ENCODE data around the gene THSD8. TPM values are rescaled to one million over a fixed set of nuclear protein-coding genes. Genes with fewer than 3 reads are reported as not detected.
A peak's percentile ranks its signal among the peaks of the same experiment; 100 is the strongest.

THSD8 gene
- total RNA-seq, 1 experiment from 2014 or later: 45.8 TPM

DNA sequence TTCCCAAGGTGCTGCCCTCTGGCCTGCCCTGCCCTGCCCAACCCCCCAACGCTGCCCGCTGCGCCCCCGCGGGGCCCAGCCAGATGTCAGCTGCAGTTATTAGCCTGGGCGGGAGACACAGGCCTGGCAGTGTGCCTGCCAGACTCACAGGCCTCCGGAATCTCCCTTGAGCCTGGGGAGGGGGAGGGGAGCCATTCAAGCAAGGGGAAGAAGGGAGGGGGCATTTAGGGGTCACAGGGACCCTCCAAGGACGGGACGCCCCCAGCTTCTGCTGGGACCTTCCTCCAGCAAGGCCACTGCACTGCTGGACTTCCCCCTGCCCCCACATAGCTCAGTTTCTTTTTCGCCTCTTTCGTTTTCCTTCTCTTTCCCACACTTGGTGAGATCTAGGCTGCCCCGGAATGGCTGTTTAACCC lies 13.2 kb upstream of the THSD8 start:
- Histone ChIP-seq H2BK120ac (ENCODE audit: low read depth, low read length, poor library complexity, severe bottlenecking) (no peak overlapping the region), H3K23me2 (ENCODE audit: insufficient read length, low read depth, low read length, poor library complexity, severe bottlenecking) (peaks cover 34% of the 10 kb centered on the region), H3K79me1 (ENCODE audit: insufficient read depth, low read depth, low read length, poor library complexity, severe bottlenecking) (no peaks in the 10 kb centered on the region), H2BK20ac (ENCODE audit: low read depth, low read length, poor library complexity, severe bottlenecking) (no peak overlapping the region), H3K4me1 (ENCODE audit: insufficient read depth, low read length) (peaks cover 3% of the 10 kb centered on the region; the same call in 1 of the 2 replicates), H3K23ac (ENCODE audit: insufficient read length, low read depth, low read length) (no peak overlapping the region), H3K27ac (ENCODE audit: insufficient read length, low read depth, low read length) (no peak overlapping the region), H3K14ac (ENCODE audit: insufficient read depth, low read length) (peak overlapping the region; percentile 46; the same call in 1 of the 2 replicates), H2BK12ac (ENCODE audit: insufficient read length, low read depth, low read length) (no peak overlapping the region), H3K4ac (ENCODE audit: low read depth, low read length) (no peak overlapping the region), H3T11ph (ENCODE audit: low read length) (no peak overlapping the region), H2AFZ (ENCODE audit: low read length) (no peak overlapping the region), H3K9me3 (ENCODE audit: control insufficient read depth, low read depth, low read length) (no peaks in the 10 kb centered on the region), H4K91ac (ENCODE audit: insufficient read length, low read depth, low read length) (no peak overlapping the region), H2AK5ac (ENCODE audit: insufficient read length, low read length) (no peak overlapping the region), H2BK5ac (ENCODE audit: insufficient read length, low read length) (no peak overlapping the region), H2BK15ac (ENCODE audit: low read depth, low read length) (no peak overlapping the region), H3K56ac (ENCODE audit: insufficient read length, low read depth, low read length) (no peak overlapping the region), H3K9ac (ENCODE audit: extremely low read depth, insufficient read length, low read length) (no peak overlapping the region), H3K27me3 (ENCODE audit: insufficient read depth, low read length) (no peaks in the 10 kb centered on the region; the same call in 1 of the 2 replicates), H4K8ac (replicated peaks; ENCODE audit: insufficient read length, low read depth, low read length) (no peak overlapping the region), H4K5ac (ENCODE audit: insufficient read length, low read depth, low read length) (no peak overlapping the region), H3K79me2 (ENCODE audit: insufficient read depth, low read length) (no peaks in the 10 kb centered on the region), H4K20me1 (ENCODE audit: control insufficient read depth, insufficient read depth, insufficient read length) (no peaks in the 10 kb centered on the region), H3K18ac (ENCODE audit: insufficient read length, low read depth, low read length) (no peak overlapping the region), H3K4me2 (ENCODE audit: insufficient read depth, insufficient read length, low read length) (peak overlapping the region; percentile 34)
- Mint-ChIP-seq H3K9me3 (no peaks in the 10 kb centered on the region), H3K4me3 (peak overlapping the region; percentile 66 to 84), H3K27ac (peak overlapping the region; percentile 80 to 91 (median 83); a peak in 4 of 7 replicates), H3K4me1 (peaks cover 25 to 27% of the 10 kb centered on the region in 2 experiments), H3K36me3 (ENCODE audit: insufficient read depth in 1 of 3, low read depth in 3 of 3) (no peaks in the 10 kb centered on the region), H3K27me3 (ENCODE audit: low read depth) (peaks cover 6% of the 10 kb centered on the region)
- TF ChIP-seq, protein P1, sequence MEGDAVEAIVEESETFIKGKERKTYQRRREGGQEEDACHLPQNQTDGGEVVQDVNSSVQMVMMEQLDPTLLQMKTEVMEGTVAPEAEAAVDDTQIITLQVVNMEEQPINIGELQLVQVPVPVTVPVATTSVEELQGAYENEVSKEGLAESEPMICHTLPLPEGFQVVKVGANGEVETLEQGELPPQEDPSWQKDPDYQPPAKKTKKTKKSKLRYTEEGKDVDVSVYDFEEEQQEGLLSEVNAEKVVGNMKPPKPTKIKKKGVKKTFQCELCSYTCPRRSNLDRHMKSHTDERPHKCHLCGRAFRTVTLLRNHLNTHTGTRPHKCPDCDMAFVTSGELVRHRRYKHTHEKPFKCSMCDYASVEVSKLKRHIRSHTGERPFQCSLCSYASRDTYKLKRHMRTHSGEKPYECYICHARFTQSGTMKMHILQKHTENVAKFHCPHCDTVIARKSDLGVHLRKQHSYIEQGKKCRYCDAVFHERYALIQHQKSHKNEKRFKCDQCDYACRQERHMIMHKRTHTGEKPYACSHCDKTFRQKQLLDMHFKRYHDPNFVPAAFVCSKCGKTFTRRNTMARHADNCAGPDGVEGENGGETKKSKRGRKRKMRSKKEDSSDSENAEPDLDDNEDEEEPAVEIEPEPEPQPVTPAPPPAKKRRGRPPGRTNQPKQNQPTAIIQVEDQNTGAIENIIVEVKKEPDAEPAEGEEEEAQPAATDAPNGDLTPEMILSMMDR (conservative IDR thresholded peaks at IDR 0.05): no peak
- DNase-seq: peak; percentile 59
- WGBS (ENCODE audit: extremely low coverage, insufficient read length, low lambda C conversion rate): no CpG with 5 or more reads among the region's 12 CpGs

Data from H9 (cell line).